D721Med (cell line): ENCODE measurements around the gene CFI.

Experiments used
- DNase-seq: peaks from one replicate; pipeline ENCODE4 v3.0.0; 2011; ENCODE audit warnings: low spot score; ENCODE audit not compliant: insufficient read length
- FAIRE-seq: peaks from 2 replicates; lab custom pipeline; 2011; peaks lifted over from hg19 to GRCh38; lab: Jason Lieb, UNC
- CTCF ChIP-seq: IDR thresholded peaks from 2 replicates; pipeline ENCODE4 v1.5.1; 2012; ENCODE audit warnings: mild to moderate bottlenecking, control low read depth; ENCODE audit not compliant: insufficient read depth; ENCODE audit errors: missing control alignments

CFI gene

GRCh38 chr4:109815151-109816081, 13.6 kb upstream of the CFI start, which contains the start of gene GAR1:
GAR1 (plus strand) TSS chr4:109815762; CDS start chr4:109816165, 403 bp downstream.
- no peak for TF ChIP-seq CTCF
- DNase-seq (peak; percentile 70), FAIRE-seq (peak; percentile 69)

- FAIRE-seq (no peak), DNase-seq (no peak)
- TF ChIP-seq CTCF = no peak
These were observed 9.9 kb upstream of the CFI start for GRCh38 chr4:109811707-109812106.

GRCh38 chr4:109810552-109811387, 9.0 kb upstream of the CFI start:
- FAIRE-seq = no peak
- TF ChIP-seq CTCF = no peak
- DNase-seq = no peak

GRCh38 chr4:109809655-109810054, 7.9 kb upstream of the CFI start:
- FAIRE-seq = no peak
- TF ChIP-seq CTCF = no peak

GRCh38 chr4:109803924-109804571, 2.2 kb upstream of the CFI start:
- TF ChIP-seq CTCF = peak; percentile 71
- DNase-seq = peak; percentile 24
- no peak for FAIRE-seq

More at GRCh38 chr4:109809655-109810054, 7.9 kb upstream of the CFI start:
- DNase-seq = no peak

GRCh38 chr4:109801099-109801789, 555 bp downstream of the CFI start:
- no peak for FAIRE-seq
- no peak for DNase-seq
- TF ChIP-seq CTCF = no peak
